Liver (tissue), 3 donors: ENCODE measurements around the gene IQGAP2.

Source experiments
- ATF3 ChIP-seq: IDR thresholded peaks from 2 replicates; pipeline ENCODE4 v1.6.1; 2016; ENCODE audit warnings: antibody characterized with exemption
- CTCF ChIP-seq: fragments of 150-350 bp; IDR thresholded peaks from 2 replicates; pipeline ENCODE4 v1.5.1; 2017; ENCODE audit warnings: improper control_type of control experiment, low read depth, low read length; ENCODE audit not compliant: missing input control
- FOXA1 ChIP-seq: IDR thresholded peaks from 2 replicates; pipeline ENCODE4 v1.6.1; 2016; ENCODE audit warnings: antibody characterized with exemption
- GABPA ChIP-seq, 2 donors: IDR thresholded peaks in 1 of 2; conservative IDR thresholded peaks in 1 of 2; 2 replicates each; pipeline ENCODE4 v1.6.1; 2016; ENCODE audit warnings: antibody characterized with exemption in 2 of 2, mild to moderate bottlenecking in 1 of 2, moderate library complexity in 1 of 2
- HNF4A ChIP-seq, 2 donors: conservative IDR thresholded peaks; 2 replicates each; pipeline ENCODE4 v1.6.1; 2016; ENCODE audit warnings: antibody characterized with exemption in 2 of 2, mild to moderate bottlenecking in 2 of 2
- JUND ChIP-seq, 2 donors: IDR thresholded peaks; 2 replicates each; pipeline ENCODE4 v1.6.1; 2016; ENCODE audit warnings: antibody characterized with exemption in 2 of 2
- MAX ChIP-seq: IDR thresholded peaks from 2 replicates; pipeline ENCODE4 v1.6.1; 2016; ENCODE audit warnings: antibody characterized with exemption
- RAD21 ChIP-seq, 2 donors: IDR thresholded peaks; 2 replicates each; pipeline ENCODE4 v1.6.1; 2016; ENCODE audit warnings: antibody characterized with exemption in 2 of 2, mild to moderate bottlenecking in 2 of 2
- REST ChIP-seq: IDR thresholded peaks from 2 replicates; pipeline ENCODE4 v1.6.1; 2016; ENCODE audit warnings: antibody characterized with exemption, mild to moderate bottlenecking
- RXRA ChIP-seq, 2 donors: IDR thresholded peaks; 2 replicates each; pipeline ENCODE4 v1.6.1; 2017 to 2018; ENCODE audit warnings: antibody characterized with exemption in 2 of 2, mild to moderate bottlenecking in 1 of 2
- TAF1 ChIP-seq: conservative IDR thresholded peaks from 2 replicates; pipeline ENCODE4 v1.6.1; 2016; ENCODE audit warnings: antibody characterized with exemption, mild to moderate bottlenecking
- YY1 ChIP-seq: IDR thresholded peaks from 2 replicates; pipeline ENCODE4 v1.6.1; 2016; ENCODE audit warnings: antibody characterized with exemption, mild to moderate bottlenecking
- ZBTB33 ChIP-seq: IDR thresholded peaks from 2 replicates; pipeline ENCODE4 v1.6.1; 2016; ENCODE audit warnings: antibody characterized with exemption
- donor health status: healthy.
- donor health status: healthy.

- TF ChIP-seq CTCF: no peak
- TF ChIP-seq YY1: no peak
- no peak for TF ChIP-seq TAF1
- TF ChIP-seq RAD21 (IDR thresholded peaks at IDR 0.05): no peak
- TF ChIP-seq REST: no peak
- no peak for TF ChIP-seq HNF4A (conservative IDR thresholded peaks at IDR 0.05)
- no peak for TF ChIP-seq ZBTB33
- TF ChIP-seq GABPA (IDR thresholded peaks at IDR 0.05 in 1 of 2, conservative IDR thresholded peaks at IDR 0.05 in 1 of 2): no peak
- no peak for TF ChIP-seq MAX
- no peak for TF ChIP-seq RXRA (IDR thresholded peaks at IDR 0.05)
- no peak for TF ChIP-seq FOXA1
- TF ChIP-seq JUND (IDR thresholded peaks at IDR 0.05): no peak
- no peak for TF ChIP-seq ATF3
Measured at GRCh38 chr5:76504901-76505564, 101.9 kb downstream of the IQGAP2 start.
